ENCODE data around the gene ZNF546. TPM values are rescaled to one million over a fixed set of nuclear protein-coding genes. Genes with fewer than 3 reads are reported as not detected.

Gene ZNF546
- total RNA-seq, 2 donors from 2014 or later, result 5.8 to 8.5 TPM

GRCh38 chr19:40013991-40014390, 17.1 kb downstream of the ZNF546 start:
- no peak for DNase-seq (ENCODE audit: low spot score)
- Histone ChIP-seq H3K4me1 (ENCODE audit: control insufficient read depth in 1 of 2, low read depth in 2 of 2) (no peaks in the 10 kb centered on the region), H3K27ac (no peak overlapping the region), H3K4me3 (no peak overlapping the region), H3K9me3 (peaks cover 58% of the 10 kb centered on the region), H3K36me3 (peaks cover 31% of the 10 kb centered on the region), H3K27me3 (replicated peaks; ENCODE audit: insufficient read depth) (no peaks in the 10 kb centered on the region)
- TF ChIP-seq CTCF (IDR thresholded peaks at IDR 0.05), result no peak
- no peak for ATAC-seq (ENCODE audit: insufficient number of reproducible peaks, low FRiP score, low read depth)

GRCh38 chr19:40023969-40024368, 27.1 kb downstream of the ZNF546 start:
- Histone ChIP-seq H3K4me1 (ENCODE audit: control insufficient read depth in 1 of 2, low read depth in 2 of 2) (no peaks in the 10 kb centered on the region), H3K27me3 (replicated peaks; ENCODE audit: insufficient read depth) (no peaks in the 10 kb centered on the region), H3K27ac (no peak overlapping the region), H3K36me3 (no peaks in the 10 kb centered on the region), H3K9me3 (peaks cover 75% of the 10 kb centered on the region), H3K4me3 (no peak overlapping the region)
- TF ChIP-seq CTCF (IDR thresholded peaks at IDR 0.05), result no peak
- DNase-seq (ENCODE audit: low spot score) (no peak), ATAC-seq (ENCODE audit: insufficient number of reproducible peaks, low FRiP score, low read depth) (no peak)

- Histone ChIP-seq H3K27ac (no peak overlapping the region), H3K4me1 (ENCODE audit: control insufficient read depth in 1 of 2, low read depth in 2 of 2) (no peaks in the 10 kb centered on the region), H3K4me3 (no peak overlapping the region), H3K36me3 (peaks cover 6% of the 10 kb centered on the region), H3K27me3 (replicated peaks; ENCODE audit: insufficient read depth) (no peaks in the 10 kb centered on the region), H3K9me3 (peaks cover 94% of the 10 kb centered on the region)
- no peak for DNase-seq (ENCODE audit: low spot score)
- no peak for TF ChIP-seq CTCF (IDR thresholded peaks at IDR 0.05)
- no peak for ATAC-seq (ENCODE audit: insufficient number of reproducible peaks, low FRiP score, low read depth)
Measured at GRCh38 chr19:40025938-40026596, 29.2 kb downstream of the ZNF546 start.

GRCh38 chr19:40026597-40026970, 29.7 kb downstream of the ZNF546 start:
- no peaks in the 10 kb centered on the region for H3K4me1 ChIP-seq (ENCODE audit: control insufficient read depth in 1 of 2, low read depth in 2 of 2)
- no peaks in the 10 kb centered on the region for H3K27me3 ChIP-seq (replicated peaks; ENCODE audit: insufficient read depth)
- H3K9me3 ChIP-seq, result peaks cover 94% of the 10 kb centered on the region
- no peak overlapping the region for H3K4me3 ChIP-seq
- no peak for TF ChIP-seq CTCF (IDR thresholded peaks at IDR 0.05)
- no peak overlapping the region for H3K27ac ChIP-seq
- no peak for ATAC-seq (ENCODE audit: insufficient number of reproducible peaks, low FRiP score, low read depth)
- no peak for DNase-seq (ENCODE audit: low spot score)
- H3K36me3 ChIP-seq, result peaks cover 6% of the 10 kb centered on the region

GRCh38 chr19:40033989-40034560, 37.2 kb downstream of the ZNF546 start:
- Histone ChIP-seq H3K27ac (no peak overlapping the region), H3K4me1 (ENCODE audit: control insufficient read depth in 1 of 2, low read depth in 2 of 2) (no peaks in the 10 kb centered on the region), H3K4me3 (no peak overlapping the region), H3K9me3 (peaks cover 84% of the 10 kb centered on the region), H3K36me3 (peaks cover 6% of the 10 kb centered on the region), H3K27me3 (replicated peaks; ENCODE audit: insufficient read depth) (no peaks in the 10 kb centered on the region)
- ATAC-seq (ENCODE audit: insufficient number of reproducible peaks, low FRiP score, low read depth), result no peak
- DNase-seq (ENCODE audit: low spot score), result no peak
- no peak for TF ChIP-seq CTCF (IDR thresholded peaks at IDR 0.05)
